ENCODE results near the gene TMEM39B.
"Not testable (repeated sequence)": the region's sequence is repeated elsewhere in the genome, so short reads cannot be mapped to it uniquely, and the experiment has no call there.

The TMEM39B gene

DNA sequence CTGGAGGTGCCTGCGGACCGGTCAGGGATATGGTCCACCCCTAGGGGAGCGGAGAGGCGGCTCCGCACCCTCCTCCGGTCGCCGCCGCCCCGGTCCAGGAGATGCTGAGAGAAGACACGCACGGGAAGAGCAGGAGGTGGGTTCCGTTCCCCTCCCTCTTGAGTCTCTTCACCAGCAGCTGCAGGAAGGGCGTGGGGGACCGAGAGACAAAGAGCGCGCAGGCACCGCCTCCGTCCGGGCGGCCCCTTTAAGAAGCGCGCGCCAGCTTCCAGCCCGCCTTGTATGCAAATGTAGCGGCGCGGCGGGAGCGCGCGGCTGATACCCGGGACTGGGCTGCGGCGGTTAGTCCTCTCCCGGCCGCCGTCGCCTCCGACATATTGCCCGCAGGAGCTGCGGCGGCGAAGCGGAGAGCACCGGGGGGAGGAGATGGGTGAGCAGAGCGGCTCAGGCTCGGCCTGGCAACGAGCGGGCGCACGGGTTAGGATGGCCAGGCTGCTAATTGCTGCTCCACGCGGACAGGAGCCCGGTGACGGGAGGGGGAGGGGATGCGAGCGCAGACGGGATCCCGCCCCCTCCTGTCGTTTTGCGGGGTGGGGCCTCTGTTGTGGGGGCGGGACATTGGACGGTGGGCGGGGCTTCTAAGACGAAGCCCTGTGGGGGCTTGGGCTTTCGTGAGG lies at the start of gene TMEM39B:
Gene TMEM39B (plus strand): TSS at position 318 of the 677 bp plus-strand sequence. CDS start 109 bp downstream, at position 427.
- FAIRE-seq: no peak

DNA sequence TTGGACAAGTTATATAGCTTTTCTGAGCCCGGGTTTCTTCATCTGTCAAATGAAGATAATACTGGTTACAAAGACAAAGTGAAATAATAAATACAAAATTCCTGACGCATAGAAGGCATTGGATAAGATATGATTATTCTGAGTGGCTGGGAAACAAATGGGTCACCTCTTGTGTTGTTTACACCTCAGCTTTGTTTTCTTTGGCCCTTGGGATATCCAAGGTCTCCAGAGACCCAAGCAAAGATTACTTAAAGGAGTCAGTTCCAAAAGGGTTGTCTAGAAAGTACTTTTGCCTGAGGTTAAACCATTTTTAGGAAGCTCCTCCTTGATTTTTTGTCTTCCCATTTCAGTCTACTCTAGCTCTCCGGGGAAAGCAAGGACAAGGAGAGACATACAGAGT lies 49.4 kb upstream of the TMEM39B start:
- FAIRE-seq: no peak

DNA sequence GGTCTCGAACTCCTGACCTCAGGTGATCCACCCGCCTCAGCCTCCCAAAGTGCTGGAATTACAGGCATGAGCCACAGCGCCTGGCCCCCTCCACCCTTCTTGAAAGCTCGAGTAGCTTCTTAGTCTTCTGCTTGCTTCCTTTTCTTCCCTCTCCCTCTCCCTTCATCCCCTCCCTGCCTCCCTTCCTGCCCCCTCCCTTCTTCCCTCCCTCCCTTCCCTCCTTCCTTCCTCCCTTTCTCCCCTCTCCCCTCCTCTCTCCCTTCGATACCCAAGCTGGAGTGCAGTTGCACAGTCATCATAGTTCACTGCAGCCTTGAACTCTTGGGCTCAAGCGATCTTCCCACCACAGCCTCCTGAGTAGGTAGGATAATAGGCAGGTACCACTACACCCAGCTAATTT lies 47.2 kb upstream of the TMEM39B start:
- no peak for FAIRE-seq

DNA sequence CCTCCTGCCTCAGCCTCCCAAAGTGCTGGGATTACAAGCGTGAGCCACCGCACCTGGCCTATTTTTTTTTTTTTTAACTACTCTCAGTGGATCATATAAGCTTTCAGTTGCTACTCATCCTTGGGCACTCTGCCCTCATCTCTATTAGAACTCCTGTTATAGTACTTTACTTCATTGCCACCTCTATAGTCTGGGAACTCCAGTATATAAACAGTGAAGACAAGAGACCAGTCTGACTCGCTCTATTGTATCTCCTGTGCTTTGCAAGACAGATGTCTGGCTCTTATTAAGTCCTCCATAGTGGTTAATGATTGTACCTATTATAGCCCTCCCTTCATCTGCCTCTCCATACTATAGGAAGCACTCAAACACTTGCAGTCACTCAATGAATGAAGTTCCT lies 44.0 kb upstream of the TMEM39B start:
- FAIRE-seq: no peak

GRCh38 chr1:32031578-32032274 lies 41.0 kb upstream of the TMEM39B start:
- no peak for FAIRE-seq

DNA sequence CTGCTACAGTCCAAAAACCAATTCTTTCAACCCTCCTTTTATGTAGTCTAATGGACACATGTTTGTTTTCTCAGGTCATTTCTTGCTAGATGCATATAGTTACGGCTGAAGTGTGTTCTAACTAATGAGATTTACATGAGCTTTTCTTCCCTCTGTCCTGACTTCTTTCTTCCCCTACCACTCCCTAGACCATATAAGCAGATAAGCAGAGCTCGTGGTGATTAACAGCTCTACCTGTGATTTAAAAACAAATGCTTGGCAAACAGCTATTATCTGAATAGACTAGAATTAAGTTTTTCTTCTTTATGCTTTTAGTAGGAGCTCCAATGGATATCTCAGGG lies 40.5 kb upstream of the TMEM39B start:
- no peak for FAIRE-seq

- no peak for FAIRE-seq
These were observed 37.6 kb upstream of the TMEM39B start for GRCh38 chr1:32035119-32035518.

DNA sequence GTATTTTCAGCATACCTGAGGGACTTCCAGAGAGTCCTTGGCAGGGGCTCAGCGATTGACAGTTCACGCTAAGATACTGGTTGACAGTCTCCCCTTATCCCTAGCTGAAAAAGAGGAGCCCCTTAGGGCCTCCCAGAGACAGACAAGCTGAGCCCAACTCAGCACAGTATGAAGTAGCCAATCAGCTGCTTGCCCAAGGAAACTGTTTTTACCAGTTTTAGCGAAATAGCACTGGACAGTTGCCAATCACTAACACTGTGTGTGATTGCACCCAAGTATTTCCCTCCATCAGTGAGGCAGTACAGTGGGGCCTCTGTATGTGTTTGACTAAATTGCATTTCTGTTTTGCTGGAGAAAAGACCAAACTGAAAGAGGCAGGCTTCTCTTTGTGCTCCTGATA lies 32.0 kb upstream of the TMEM39B start:
- FAIRE-seq: no peak

GRCh38 chr1:32042330-32042729 lies 30.4 kb upstream of the TMEM39B start:
- FAIRE-seq: no peak

DNA sequence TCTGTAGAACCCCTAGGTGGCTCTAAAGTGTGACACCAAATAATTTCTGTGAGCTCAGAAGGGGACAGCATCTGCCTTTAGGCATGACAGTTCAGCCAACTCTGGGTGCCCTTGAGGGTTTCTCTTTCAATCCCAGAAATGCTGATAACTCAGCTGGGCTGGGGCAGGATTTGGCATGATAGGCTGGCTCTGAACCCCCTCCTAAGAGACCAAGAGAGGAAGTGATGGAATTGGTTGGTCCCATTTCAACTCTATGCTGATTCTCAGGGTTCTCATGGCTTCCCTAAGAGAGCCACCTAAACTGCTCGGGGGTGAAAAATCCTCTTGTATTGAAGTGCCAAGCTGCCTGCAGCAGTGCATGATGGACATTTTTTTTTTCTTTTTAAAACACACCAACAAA lies 28.5 kb upstream of the TMEM39B start:
- FAIRE-seq: no peak

DNA sequence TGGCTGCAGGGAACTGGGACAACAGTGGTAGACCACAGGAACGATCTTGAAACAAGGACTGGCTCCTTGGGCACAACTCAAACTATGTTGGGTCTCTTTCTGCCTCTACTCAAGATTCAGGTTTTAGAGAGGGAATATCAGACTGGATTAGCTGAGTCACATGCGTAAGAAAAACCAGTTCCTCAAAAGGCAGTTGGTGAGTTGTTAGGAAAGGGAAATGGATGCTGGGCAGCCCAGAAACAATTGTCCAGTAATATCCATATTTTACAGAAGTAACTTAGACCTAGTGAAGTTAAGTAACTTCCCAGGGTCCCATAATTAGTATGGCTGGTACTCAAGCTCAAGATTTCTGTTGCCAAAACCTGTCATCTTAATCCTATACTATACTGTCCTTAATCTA lies 27.0 kb upstream of the TMEM39B start:
- no peak for FAIRE-seq

DNA sequence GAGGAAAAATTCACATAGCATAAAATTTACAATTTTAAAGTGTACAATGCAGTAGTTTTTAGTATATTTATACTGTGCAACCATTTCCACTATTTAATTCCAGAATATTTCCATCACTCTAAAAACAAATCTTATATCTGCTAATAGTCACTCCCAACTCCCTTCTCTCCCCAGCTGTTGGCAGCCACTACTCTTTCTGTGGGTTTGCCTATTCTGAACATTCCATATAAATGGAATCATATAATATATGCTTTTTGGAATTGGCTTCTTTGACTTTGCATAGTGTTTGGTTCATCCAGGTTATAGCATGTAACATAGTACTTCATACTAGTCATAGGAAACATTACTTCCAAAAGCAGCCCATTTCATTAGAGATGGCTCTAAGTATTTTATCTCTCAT lies 25.0 kb upstream of the TMEM39B start:
- FAIRE-seq: no peak

DNA sequence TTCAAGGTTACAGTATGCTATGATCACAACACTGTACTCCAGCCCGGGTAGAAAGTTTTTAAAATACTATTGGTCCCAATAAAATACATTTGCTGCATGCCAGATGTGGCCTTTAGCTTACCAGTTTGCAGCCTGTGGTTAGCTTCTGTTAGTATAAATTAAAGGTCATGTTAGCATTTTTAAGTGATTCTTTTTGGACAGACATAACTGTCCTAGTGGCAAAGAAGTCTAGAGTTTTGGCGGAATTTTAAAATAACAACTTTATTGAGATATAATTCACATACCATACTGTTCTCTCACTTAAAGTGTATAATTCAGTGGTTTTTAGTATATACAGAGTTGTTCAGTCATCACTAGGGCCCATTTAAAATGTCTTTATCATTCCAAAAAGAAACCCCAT lies 24.3 kb upstream of the TMEM39B start:
- no peak for FAIRE-seq

GRCh38 chr1:32051706-32052105 lies 21.0 kb upstream of the TMEM39B start:
- FAIRE-seq: no peak

DNA sequence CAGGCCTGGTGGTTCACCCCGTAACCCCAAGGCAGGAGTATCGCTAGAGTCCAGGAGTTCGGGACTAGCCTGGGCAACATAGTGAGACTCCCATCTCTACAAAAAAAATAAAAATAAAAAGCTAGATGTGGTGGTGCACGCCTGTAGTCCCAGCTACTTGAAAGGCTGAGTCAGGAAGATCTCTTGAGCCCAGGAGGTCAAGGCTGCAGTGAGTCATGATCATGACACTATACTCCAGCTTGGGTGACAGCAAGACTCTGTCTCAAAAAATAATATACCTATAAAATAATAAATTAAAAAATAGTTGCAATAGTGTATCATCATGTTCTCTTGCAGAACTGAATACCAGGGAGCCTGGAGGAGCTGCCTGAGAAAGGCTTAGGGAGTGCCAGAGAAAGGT lies 19.9 kb upstream of the TMEM39B start:
- FAIRE-seq: no peak

DNA sequence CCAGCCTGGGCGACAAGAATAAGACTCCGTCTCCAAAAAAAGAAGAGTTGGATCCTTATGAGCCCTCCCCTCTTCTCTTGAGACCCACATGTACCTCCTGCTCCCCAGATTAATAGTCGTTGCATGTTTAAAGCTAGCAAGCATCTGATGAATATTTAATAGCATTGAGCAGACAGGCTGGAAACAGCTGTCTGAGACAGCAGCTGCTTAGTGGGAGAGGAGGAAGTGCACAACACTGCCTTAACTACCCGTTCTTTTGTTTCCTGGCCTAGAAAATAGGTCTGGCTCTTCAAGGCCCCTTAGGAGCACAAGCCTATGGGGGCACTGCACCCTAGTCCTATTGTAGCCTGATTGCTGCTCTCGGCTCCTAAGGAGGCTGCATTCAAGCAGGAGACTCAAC lies 17.3 kb upstream of the TMEM39B start:
- no peak for FAIRE-seq

DNA sequence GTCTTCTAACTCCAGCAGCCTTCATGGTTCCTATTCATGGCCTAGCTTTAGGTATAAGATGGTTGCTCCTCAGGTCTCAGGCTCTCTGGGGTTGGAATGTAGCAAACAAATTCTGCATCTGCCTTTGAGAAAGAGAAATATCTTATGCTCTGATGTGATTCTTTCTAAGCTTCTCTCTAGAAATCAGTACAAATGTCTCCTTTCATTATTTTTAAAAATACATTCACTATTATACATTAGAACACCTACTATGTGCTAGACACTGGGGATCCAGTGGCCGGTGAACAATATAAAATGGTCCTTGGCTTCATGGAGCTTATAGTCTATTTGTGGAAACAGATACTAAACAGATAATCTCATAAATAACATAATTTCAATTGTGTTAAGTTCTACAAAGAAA lies 16.1 kb upstream of the TMEM39B start:
- FAIRE-seq: no peak

DNA sequence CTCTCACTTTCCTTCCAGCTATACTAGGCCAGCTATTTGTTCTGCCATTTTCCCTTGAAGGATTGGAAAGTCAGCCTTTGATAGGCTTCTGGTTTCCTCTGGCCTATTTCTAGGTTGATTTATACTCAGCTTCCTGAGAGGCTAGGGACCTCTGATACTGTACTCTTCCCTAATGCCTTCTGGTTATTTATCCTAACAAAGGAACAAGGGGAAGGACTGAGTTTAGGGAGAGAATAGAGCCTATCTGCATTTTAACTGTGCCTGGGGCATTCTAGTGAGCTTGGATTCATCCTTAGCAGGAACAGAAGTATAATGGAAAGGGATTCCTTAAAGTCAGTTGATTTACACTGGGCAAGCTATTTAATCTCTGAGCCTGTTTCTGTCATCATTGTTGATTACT lies 11.8 kb upstream of the TMEM39B start:
- no peak for FAIRE-seq

DNA sequence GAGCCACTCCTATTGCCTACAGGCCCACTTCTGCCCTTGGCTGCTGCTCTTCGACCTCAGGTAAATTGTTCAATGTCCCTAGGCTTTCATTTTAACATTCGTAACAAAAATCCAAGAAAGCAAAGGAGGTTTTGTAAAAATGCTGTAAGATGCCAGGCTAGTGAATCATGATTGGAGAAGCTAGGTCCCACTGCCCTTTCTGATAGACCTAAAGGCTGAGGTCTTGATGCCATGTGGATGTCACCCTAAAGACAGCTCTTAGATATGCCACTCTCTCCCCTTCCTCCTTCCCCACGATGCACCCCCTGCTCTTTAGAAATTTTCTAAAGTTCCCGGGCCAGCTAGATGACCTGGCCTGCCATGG lies 9.9 kb upstream of the TMEM39B start:
- no peak for FAIRE-seq

GRCh38 chr1:32063261-32063681 lies 9.5 kb upstream of the TMEM39B start:
- FAIRE-seq: no peak

DNA sequence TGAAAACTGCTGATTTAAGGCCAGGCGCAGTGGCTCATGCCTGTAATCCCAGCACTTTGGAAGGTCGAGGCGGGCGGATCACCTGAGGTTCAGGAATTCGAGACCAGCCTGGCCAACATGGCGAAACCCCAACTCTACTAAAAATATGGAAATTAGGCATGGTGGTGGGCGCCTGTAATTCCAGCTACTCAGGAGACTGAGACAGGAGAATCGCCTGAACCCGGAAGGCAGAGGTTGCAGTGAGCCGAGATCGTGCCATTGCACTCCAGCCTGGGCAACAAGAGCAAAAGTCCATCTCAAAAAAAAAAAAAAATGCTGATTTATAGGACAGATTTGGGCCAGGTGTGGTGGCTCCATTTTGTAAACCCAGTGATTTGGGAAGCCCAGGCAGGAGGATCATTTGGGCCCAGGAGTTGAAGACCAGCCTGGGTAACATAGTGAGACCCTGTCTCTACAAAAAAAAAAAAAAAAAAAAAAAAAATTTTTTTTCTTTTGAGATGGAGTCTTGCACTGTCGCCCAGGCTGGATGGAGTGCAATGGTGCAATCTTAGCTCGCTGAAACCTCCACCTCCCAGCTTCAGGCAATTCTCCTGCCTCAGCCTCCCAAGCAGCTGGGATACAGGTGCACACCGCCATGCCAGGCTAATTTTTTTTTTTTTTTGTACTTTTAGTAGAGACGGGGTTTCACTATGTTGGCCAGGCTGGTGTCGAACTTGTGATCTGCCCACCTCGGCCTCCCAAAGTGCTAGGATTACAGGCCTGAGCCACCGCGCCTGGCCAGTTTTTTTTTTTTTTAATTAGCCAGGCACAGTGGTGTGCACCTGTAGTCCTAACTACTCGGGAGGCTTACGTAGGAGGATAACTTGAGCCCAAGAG lies 6.9 kb upstream of the TMEM39B start:
- FAIRE-seq: not testable (repeated sequence)

- FAIRE-seq: no peak
These were observed 6.3 kb upstream of the TMEM39B start for GRCh38 chr1:32066489-32066873.

- no peak for FAIRE-seq
These were observed 3.7 kb upstream of the TMEM39B start for GRCh38 chr1:32068957-32069588.

All from islet of Langerhans (tissue), 1 donor.